ENCODE data around the gene DPEP2.

DPEP2 gene

DNA sequence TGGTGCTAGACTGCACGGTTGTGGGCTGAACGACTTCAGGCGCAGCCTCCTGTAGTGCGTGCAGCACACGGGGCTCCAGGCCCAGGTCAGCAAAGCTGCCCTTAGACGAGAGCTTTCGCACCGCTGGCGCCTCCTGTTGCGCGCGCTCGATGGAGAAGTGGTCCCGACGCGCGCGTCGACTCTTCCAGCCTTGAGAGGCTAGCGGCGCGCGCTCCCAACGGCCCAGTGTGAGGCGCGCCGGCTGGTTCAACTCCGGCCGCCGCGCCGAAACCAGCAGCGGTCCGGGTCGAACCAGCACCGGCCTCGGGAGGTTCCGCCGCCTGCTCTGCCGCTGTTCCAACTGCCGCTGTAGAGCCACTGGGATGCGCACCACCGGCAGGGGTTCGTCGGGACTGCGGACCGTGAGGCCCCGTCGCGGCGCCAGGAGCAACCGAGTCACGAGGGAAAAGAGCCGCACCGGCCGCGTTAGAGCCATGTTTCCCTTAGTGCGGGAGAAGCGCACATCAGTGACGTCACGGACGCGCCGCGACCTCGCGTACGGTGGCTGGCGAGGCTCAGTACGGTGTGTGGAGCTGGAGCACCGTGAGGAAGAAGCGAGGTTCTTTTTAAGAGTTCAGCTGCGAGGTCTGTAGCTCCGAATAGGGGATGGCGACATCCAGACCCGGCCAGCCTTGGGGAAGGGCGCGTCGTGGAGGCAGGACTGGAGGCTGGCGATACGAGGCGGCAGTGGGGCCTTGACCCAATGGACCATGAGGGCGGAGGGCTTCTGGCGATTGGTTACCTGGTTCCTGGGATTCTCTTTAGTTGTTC lies 23.6 kb upstream of the DPEP2 start, which contains the start of the genes DDX28 and DUS2:
Gene DDX28, minus strand, starts transcription at position 505 of the 810 bp plus-strand sequence. Its CDS starts 30 bp downstream, at position 475.
Gene DUS2, plus strand, starts transcription at position 557 of the 810 bp plus-strand sequence. CDS start 14,740 bp downstream, outside the sequence.
- H3K36me3 ChIP-seq (replicated peaks): no peaks in the 10 kb centered on the region
- H3K27ac ChIP-seq: peak within 1 kb of the TSS; percentile 85
- no peak for TF ChIP-seq CTCF (IDR thresholded peaks at IDR 0.05; ENCODE audit: low read depth, low read length, missing control alignments)
- peak within 1 kb of the TSS; percentile 98 for H3K4me3 ChIP-seq (ENCODE audit: low read depth, low read length)
- in situ Hi-C loops (cut with HindIII; ENCODE audit: low pct_ligation_motif_present, low sequenced_read_pairs): no loop called here
- peak; percentile 92 for DNase-seq
- no peaks in the 10 kb centered on the region for H3K27me3 ChIP-seq (replicated peaks)

GRCh38 chr16:68022278-68022727 lies 23.0 kb upstream of the DPEP2 start:
- Histone ChIP-seq H3K4me3 (ENCODE audit: low read depth, low read length) (peak overlapping the region; percentile 98), H3K27me3 (replicated peaks) (no peaks in the 10 kb centered on the region), H3K27ac (peak overlapping the region; percentile 85), H3K36me3 (replicated peaks) (no peaks in the 10 kb centered on the region)
- in situ Hi-C loops (cut with HindIII; ENCODE audit: low pct_ligation_motif_present, low sequenced_read_pairs): no loop called here
- DNase-seq: no peak
- TF ChIP-seq CTCF (IDR thresholded peaks at IDR 0.05; ENCODE audit: low read depth, low read length, missing control alignments): no peak

DNA sequence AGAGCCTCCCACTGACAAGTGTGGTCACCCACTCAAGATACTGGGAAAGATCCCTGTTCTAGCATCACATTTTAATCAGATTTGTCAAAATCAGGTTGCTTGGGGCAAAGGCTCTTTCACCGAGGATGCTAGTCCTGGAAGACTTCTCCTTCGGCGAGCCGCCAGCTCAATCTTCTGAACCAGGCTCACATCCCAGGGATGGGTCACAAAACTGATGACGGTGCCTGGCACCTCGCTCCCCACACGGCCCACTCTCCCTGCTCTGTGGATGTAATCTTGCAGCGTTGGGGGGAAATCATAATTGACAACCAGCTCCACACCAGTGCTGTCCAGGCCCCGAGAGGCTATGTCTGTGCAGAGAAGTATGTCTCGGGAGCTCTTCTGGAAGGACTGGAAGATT lies 22.2 kb upstream of the DPEP2 start:
- no peak overlapping the region for H3K27ac ChIP-seq
- H3K36me3 ChIP-seq (replicated peaks): no peaks in the 10 kb centered on the region
- in situ Hi-C loops (cut with HindIII; ENCODE audit: low pct_ligation_motif_present, low sequenced_read_pairs): no loop called here
- H3K27me3 ChIP-seq (replicated peaks): no peaks in the 10 kb centered on the region
- TF ChIP-seq CTCF (IDR thresholded peaks at IDR 0.05; ENCODE audit: low read depth, low read length, missing control alignments): no peak
- no peak for DNase-seq
- H3K4me3 ChIP-seq (ENCODE audit: low read depth, low read length): no peak overlapping the region

DNA sequence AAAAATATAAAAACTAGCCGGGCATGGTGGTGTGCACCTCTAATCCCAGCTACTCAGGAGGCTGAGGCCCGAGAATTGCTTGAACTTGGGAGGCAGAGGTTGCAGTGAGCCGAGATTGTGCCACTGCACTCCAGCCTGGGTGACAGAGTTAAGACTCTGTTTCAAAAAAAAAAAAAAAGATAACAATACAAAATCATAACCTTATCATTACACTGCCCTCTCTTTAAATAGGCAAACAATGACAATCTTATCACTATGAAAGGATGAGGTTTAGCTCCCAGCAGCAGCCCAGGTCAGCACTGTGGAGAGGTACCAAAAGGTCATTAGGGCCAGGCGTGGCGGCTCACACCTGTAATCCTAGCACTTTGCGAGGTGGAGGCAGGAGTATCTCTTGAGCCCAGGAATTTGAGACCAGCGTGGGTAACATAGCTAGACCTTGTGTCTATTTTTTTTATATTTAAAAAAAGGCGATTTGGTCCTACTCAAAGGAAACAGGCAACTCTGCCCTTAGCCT lies 19.9 kb upstream of the DPEP2 start:
- Histone ChIP-seq H3K4me3 (ENCODE audit: low read depth, low read length) (no peak overlapping the region), H3K36me3 (replicated peaks) (no peaks in the 10 kb centered on the region), H3K27me3 (replicated peaks) (no peaks in the 10 kb centered on the region), H3K27ac (no peak overlapping the region)
- in situ Hi-C loops (cut with HindIII; ENCODE audit: low pct_ligation_motif_present, low sequenced_read_pairs): no loop called here
- no peak for DNase-seq
- no peak for TF ChIP-seq CTCF (IDR thresholded peaks at IDR 0.05; ENCODE audit: low read depth, low read length, missing control alignments)

- Histone ChIP-seq H3K36me3 (replicated peaks) (no peaks in the 10 kb centered on the region), H3K27ac (no peak within 1 kb of the TSS), H3K4me3 (ENCODE audit: low read depth, low read length) (no peak within 1 kb of the TSS), H3K27me3 (replicated peaks) (no peaks in the 10 kb centered on the region)
- TF ChIP-seq CTCF (IDR thresholded peaks at IDR 0.05; ENCODE audit: low read depth, low read length, missing control alignments): no peak
- DNase-seq: no peak
- in situ Hi-C loops (cut with HindIII; ENCODE audit: low pct_ligation_motif_present, low sequenced_read_pairs): no loop called here
These were observed 16.4 kb upstream of the DPEP2 start, which contains the start of gene DPEP2NB for GRCh38 chr16:68015681-68016080. DPEP2NB (minus strand) TSS chr16:68015911; CDS start chr16:68015770, 141 bp downstream.
